Ishikawa (cell line): ENCODE results near the gene SCAPER.

Source experiments
- CEBPB ChIP-seq: IDR thresholded peaks from 2 replicates; pipeline ENCODE4 v1.6.1; 2012
- CREB1 ChIP-seq: IDR thresholded peaks from 2 replicates; pipeline ENCODE4 v1.6.1; 2012; ENCODE audit warnings: low read depth
- EGR1 ChIP-seq: IDR thresholded peaks from 2 replicates; pipeline ENCODE4 v1.6.1; 2012
- EP300 ChIP-seq: IDR thresholded peaks from 2 replicates; pipeline ENCODE4 v1.6.1; 2012; ENCODE audit warnings: borderline replicate concordance
- FOXM1 ChIP-seq: IDR thresholded peaks from 2 replicates; pipeline ENCODE4 v1.6.1; 2012; ENCODE audit warnings: low read depth, borderline replicate concordance
- NFIC ChIP-seq: IDR thresholded peaks from 2 replicates; pipeline ENCODE4 v1.6.1; 2012
- RAD21 ChIP-seq: IDR thresholded peaks from 2 replicates; pipeline ENCODE4 v1.6.1; 2012; ENCODE audit warnings: low read depth
- TCF12 ChIP-seq: IDR thresholded peaks from 2 replicates; pipeline ENCODE4 v1.6.1; 2012; ENCODE audit warnings: low read depth
- TEAD4 ChIP-seq: IDR thresholded peaks from 2 replicates; pipeline ENCODE4 v1.6.1; 2012
- YY1 ChIP-seq: IDR thresholded peaks from 2 replicates; pipeline ENCODE4 v1.6.1; 2012; ENCODE audit warnings: low read depth
- ZBTB7A ChIP-seq: IDR thresholded peaks from 2 replicates; pipeline ENCODE4 v1.6.1; 2012; ENCODE audit warnings: low read depth
- TF ChIP-seq, protein P1 (sequence below): IDR thresholded peaks from 2 replicates; pipeline ENCODE4 v1.6.1; 2012
- TF ChIP-seq, protein P2 (sequence below): IDR thresholded peaks from 2 replicates; pipeline ENCODE4 v1.6.1; 2012
- TF ChIP-seq, protein P3 (sequence below): IDR thresholded peaks from 2 replicates; pipeline ENCODE4 v1.6.1; 2012; ENCODE audit warnings: low read depth, mild to moderate bottlenecking

The SCAPER gene

GRCh38 chr15:76815421-76815820 lies 89.7 kb downstream of the SCAPER start:
- TF ChIP-seq CEBPB = peak; percentile 21
- TF ChIP-seq TCF12 = no peak; the same call in 1 of the 2 replicates
- TF ChIP-seq NFIC = peak; percentile 63; the same call in 1 of the 2 replicates
- TF ChIP-seq, protein P1, sequence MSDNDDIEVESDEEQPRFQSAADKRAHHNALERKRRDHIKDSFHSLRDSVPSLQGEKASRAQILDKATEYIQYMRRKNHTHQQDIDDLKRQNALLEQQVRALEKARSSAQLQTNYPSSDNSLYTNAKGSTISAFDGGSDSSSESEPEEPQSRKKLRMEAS = peak; percentile 71
- TF ChIP-seq RAD21 = peak; percentile 7; the same call in 1 of the 2 replicates
- 0 out of 2 replicates have a peak, but pooled peaks have one; percentile 21 for TF ChIP-seq YY1
- no peak for TF ChIP-seq FOXM1
- 0 out of 2 replicates have a peak, but pooled peaks have one; percentile 21 for TF ChIP-seq EP300

DNA sequence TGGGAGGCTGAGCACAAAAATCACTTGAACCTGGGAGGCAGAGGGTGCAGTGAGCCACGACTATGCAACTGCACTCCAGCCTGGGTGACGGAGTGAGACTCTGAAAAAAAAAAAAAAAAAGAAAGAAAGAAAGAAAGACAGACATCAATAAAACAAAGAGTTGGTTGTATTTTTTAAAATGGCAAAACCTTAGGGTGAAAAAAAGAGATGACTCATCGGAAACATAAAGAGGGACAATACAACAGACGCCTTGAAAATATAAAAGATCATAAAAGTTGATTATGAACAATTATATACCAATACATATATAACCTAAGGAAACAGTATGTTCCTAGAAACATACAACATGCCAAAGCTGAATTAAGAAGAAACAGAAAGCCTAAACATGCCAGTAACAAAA lies 92.8 kb downstream of the SCAPER start:
- TF ChIP-seq EGR1 (no peak), CEBPB (no peak), FOXM1 (no peak)
- TF ChIP-seq, protein P2, sequence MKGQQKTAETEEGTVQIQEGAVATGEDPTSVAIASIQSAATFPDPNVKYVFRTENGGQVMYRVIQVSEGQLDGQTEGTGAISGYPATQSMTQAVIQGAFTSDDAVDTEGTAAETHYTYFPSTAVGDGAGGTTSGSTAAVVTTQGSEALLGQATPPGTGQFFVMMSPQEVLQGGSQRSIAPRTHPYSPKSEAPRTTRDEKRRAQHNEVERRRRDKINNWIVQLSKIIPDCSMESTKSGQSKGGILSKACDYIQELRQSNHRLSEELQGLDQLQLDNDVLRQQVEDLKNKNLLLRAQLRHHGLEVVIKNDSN = no peak

GRCh38 chr15:76809412-76810103 lies 95.6 kb downstream of the SCAPER start:
- TF ChIP-seq, protein P1 = no peak
- TF ChIP-seq RAD21 (no peak), FOXM1 (no peak), CREB1 (no peak), EP300 (no peak), TEAD4 (no peak), ZBTB7A (no peak)
- TF ChIP-seq, protein P3, sequence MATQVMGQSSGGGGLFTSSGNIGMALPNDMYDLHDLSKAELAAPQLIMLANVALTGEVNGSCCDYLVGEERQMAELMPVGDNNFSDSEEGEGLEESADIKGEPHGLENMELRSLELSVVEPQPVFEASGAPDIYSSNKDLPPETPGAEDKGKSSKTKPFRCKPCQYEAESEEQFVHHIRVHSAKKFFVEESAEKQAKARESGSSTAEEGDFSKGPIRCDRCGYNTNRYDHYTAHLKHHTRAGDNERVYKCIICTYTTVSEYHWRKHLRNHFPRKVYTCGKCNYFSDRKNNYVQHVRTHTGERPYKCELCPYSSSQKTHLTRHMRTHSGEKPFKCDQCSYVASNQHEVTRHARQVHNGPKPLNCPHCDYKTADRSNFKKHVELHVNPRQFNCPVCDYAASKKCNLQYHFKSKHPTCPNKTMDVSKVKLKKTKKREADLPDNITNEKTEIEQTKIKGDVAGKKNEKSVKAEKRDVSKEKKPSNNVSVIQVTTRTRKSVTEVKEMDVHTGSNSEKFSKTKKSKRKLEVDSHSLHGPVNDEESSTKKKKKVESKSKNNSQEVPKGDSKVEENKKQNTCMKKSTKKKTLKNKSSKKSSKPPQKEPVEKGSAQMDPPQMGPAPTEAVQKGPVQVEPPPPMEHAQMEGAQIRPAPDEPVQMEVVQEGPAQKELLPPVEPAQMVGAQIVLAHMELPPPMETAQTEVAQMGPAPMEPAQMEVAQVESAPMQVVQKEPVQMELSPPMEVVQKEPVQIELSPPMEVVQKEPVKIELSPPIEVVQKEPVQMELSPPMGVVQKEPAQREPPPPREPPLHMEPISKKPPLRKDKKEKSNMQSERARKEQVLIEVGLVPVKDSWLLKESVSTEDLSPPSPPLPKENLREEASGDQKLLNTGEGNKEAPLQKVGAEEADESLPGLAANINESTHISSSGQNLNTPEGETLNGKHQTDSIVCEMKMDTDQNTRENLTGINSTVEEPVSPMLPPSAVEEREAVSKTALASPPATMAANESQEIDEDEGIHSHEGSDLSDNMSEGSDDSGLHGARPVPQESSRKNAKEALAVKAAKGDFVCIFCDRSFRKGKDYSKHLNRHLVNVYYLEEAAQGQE = no peak

GRCh38 chr15:76803049-76803571 lies 102.0 kb downstream of the SCAPER start:
- TF ChIP-seq EP300 (no peak), CEBPB (no peak), TEAD4 (no peak), NFIC (no peak)
- TF ChIP-seq, protein P1 = no peak
- TF ChIP-seq, protein P2 = no peak
- TF ChIP-seq, protein P3 = no peak

- no peak for TF ChIP-seq CREB1
- TF ChIP-seq YY1 = no peak
- TF ChIP-seq EGR1 = no peak
- TF ChIP-seq, protein P1 = no peak
- no peak for TF ChIP-seq CEBPB
- no peak for TF ChIP-seq TEAD4
- no peak for TF ChIP-seq EP300
- TF ChIP-seq NFIC = no peak
- TF ChIP-seq ZBTB7A = no peak
- TF ChIP-seq TCF12 = no peak
Observed at GRCh38 chr15:76802411-76802810, 102.7 kb downstream of the SCAPER start.

GRCh38 chr15:76799760-76800159 lies 105.4 kb downstream of the SCAPER start:
- TF ChIP-seq EGR1 (no peak), RAD21 (no peak), ZBTB7A (no peak)
- TF ChIP-seq, protein P3 = no peak
- TF ChIP-seq, protein P2 = no peak
